HG02981 (cell line): ENCODE measurements around the gene SMOC2.
"Not testable (repeated sequence)": the region's sequence is repeated elsewhere in the genome, so short reads cannot be mapped to it uniquely, and the experiment has no call there.

Experiments used
- ATAC-seq: cut with Tn5 transposase; IDR thresholded peaks from one replicate; pipeline ENCODE4 v1.9.1; 2021; ENCODE audit warnings: mild to moderate bottlenecking, moderate library complexity; ENCODE audit not compliant: unreplicated experiment

SMOC2 gene

GRCh38 chr6:168563656-168564055 lies 122.7 kb downstream of the SMOC2 start:
- ATAC-seq = no peak

GRCh38 chr6:168565112-168565511 lies 124.1 kb downstream of the SMOC2 start:
- no peak for ATAC-seq

GRCh38 chr6:168570211-168570610 lies 129.2 kb downstream of the SMOC2 start:
- no peak for ATAC-seq

- no peak for ATAC-seq
Observed at GRCh38 chr6:168571268-168571667, 130.3 kb downstream of the SMOC2 start.

GRCh38 chr6:168573276-168573835 lies 132.4 kb downstream of the SMOC2 start:
- ATAC-seq = not testable (repeated sequence)

- no peak for ATAC-seq
Observed at GRCh38 chr6:168574075-168574698, 133.2 kb downstream of the SMOC2 start.

- no peak for ATAC-seq
Observed at GRCh38 chr6:168574699-168575195, 133.8 kb downstream of the SMOC2 start.

- no peak for ATAC-seq
Observed at GRCh38 chr6:168575346-168576098, 134.5 kb downstream of the SMOC2 start.

- no peak for ATAC-seq
Observed at GRCh38 chr6:168576388-168576787, 135.4 kb downstream of the SMOC2 start.

- no peak for ATAC-seq
Observed at GRCh38 chr6:168577496-168577895, 136.5 kb downstream of the SMOC2 start.

GRCh38 chr6:168578036-168578435 lies 137.1 kb downstream of the SMOC2 start:
- ATAC-seq = no peak

GRCh38 chr6:168581236-168581635 lies 140.3 kb downstream of the SMOC2 start:
- no peak for ATAC-seq

- no peak for ATAC-seq
Observed at GRCh38 chr6:168581706-168582105, 140.7 kb downstream of the SMOC2 start.

- ATAC-seq = no peak
Observed at GRCh38 chr6:168582571-168582981, 141.6 kb downstream of the SMOC2 start.

GRCh38 chr6:168583126-168583525 lies 142.1 kb downstream of the SMOC2 start:
- no peak for ATAC-seq

- ATAC-seq = no peak
Observed at GRCh38 chr6:168583821-168584220, 142.8 kb downstream of the SMOC2 start.

- ATAC-seq = no peak
Observed at GRCh38 chr6:168584249-168584648, 143.3 kb downstream of the SMOC2 start.

GRCh38 chr6:168584671-168585070 lies 143.7 kb downstream of the SMOC2 start:
- ATAC-seq = no peak

- no peak for ATAC-seq
Observed at GRCh38 chr6:168585441-168585840, 144.5 kb downstream of the SMOC2 start.

- ATAC-seq = no peak
Observed at GRCh38 chr6:168589275-168589674, 148.3 kb downstream of the SMOC2 start.

- ATAC-seq = no peak
Observed at GRCh38 chr6:168590406-168590805, 149.4 kb downstream of the SMOC2 start.

- ATAC-seq = no peak
Observed at GRCh38 chr6:168596344-168596743, 155.4 kb downstream of the SMOC2 start.
